Activated gamma-delta T cell (primary cell): ENCODE data around the gene MACROD2.

Experiments
- DNase-seq: peaks from one replicate; lab custom pipeline; 2025; lab: John Stamatoyannopoulos, UW

Gene MACROD2

DNA sequence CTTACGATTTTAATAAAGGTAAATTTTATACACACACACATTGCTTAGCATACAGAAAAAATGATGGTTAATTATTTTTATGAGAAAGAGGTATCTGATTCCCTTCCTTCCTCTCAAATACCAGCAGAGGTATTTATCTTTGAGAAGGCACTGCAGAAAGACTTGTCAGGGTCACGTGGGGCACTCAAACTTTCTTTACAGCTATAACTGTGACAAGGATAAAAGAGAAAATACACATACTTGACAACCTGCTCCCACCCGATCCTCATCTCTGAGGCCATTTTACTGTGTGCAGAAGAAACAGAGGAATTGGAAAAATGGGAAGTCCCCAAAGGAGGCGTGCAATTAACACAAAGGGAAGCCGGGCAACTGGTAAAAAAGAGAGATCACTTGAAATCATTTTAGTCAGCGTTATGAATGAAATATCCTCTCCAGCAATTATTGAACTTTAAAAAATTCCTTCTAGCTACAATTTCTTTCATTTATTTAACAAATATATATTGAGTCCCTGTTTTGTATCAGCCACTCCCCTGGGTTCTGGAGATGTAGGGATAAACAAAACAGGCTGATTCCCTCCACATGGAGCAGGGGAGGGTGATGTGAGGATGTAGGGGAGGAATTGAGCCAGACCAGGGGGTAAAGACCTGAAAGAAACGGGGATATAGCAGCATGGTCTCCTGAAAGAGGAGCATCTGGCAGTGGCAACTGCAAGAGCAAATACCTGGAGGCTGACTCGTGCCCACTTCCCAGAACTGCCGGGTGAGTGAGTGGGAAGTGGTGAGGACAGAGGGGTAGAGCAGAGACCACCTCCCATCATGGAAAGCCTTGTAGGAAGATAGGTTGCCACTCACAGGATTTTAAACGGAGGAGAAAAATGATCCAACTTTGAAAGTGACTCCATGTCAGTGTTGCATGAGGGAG is 2067.6 kb downstream of the MACROD2 start:
- no peak for DNase-seq

DNA sequence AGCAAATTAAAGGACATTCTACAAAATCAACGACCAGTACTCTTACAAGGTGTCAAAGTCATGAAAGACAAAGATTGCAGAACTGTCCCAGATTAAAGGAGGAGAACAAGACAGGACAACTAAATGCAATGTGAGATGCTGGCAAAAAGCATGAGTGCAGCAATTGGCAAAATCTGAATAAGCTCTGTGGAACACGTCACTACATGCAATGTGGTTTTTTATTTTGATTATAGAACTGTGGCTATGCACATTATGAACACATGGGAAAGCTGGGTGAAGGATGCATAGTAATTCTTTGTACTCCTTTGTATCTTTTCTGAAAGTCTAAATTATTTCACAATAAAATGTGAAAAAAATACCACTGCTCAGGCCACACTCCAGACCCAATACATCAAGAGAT is 2068.6 kb downstream of the MACROD2 start:
- DNase-seq: no peak

DNA sequence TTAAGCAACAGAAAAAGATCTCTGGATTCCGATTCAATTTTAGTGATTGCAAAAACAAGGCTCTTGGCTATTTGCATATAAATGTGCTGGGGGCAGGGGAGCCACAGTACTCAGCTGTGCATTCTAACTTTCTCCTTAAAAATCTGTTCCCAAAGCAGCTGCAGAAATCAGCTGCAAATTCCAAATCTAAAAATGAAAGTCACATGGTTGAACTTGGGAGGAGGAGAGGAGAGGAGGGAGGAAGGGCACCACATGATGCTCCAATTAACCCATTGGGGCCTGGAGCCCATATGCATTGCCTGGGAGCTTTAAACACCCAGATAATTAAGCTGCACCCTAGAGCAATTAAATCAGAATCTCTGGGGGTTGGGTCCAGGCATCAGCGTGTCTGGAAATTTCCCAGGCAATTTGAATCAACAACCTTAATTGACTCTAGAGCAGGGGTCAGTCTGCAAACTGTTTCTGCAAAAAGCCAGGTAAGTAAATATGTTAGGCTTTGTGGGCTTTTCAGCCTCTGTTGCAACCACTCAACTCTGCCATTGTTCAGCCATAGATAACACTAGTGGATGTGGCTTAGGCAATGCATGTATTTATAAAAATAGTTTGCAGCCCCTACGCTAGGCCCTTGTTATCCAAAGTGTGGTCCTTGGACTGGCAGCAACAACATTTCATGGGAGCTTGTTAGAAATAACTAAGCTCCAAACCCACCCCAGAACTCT is 2069.8 kb downstream of the MACROD2 start:
- DNase-seq: no peak

DNA sequence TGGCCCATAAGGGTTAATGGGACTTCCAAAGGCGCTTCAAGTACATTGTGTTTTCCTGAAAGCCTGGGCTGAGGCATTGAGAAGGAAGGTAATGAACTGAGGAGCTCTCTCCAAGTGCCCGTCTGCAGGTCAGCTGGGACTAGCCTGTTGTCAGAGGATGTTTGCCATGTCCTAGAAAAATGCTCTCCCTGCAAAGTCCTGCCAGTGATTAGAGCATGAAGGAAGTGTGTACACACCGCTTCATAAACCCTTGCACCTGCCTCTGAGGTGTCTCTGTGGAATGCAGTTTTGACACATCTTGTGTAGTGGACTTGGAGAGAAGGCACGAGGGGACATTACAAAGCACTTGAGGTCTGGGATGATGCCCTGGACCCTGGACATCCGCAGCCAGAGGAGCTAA is 2071.3 kb downstream of the MACROD2 start:
- DNase-seq: no peak

DNA sequence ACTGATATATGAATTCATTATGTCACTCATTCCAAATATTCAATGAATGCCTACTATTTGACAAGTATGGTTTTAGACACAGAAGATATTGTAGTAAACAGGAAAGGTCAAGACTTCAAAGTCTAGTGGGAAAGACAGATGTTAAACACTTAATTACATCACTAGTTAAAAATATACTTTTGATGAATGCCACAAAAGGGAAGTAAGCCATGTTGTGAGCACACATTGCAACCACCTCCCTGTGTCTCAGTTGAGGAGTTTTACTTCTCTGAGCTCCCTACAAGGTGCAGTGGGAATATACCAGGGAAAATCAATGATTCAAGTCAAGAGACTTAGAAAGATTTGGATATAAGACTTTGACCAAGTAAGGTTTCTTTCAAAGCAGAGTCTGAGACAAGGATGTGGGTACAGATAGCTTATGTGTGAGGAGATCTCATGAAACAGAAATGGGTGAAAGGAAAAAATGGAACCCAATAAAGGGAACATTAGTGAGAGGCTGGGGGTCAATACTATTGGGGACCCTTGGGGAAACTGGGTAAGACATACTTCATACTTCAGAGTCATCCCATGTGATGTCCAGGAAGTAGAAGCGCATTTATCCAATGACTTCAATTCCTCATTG is 2074.2 kb downstream of the MACROD2 start:
- no peak for DNase-seq

DNA sequence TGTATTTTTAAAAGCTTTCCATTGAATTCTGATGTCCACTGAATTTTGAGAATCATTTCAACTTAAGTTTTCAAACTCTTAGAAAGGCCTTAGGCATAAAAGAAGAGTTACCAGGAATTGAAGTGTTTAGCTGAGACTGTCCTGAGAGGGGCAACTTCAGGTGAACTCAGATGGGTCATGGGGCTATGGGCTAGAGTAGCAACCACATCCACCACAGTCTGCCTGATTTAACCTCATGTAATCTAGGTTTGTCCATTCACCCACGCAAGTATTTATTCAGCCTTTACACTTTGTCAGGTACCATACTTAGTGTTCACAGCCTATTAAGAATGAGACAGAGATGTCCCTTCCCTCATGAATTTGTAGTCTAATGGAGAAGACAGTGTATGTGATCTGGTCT is 2076.9 kb downstream of the MACROD2 start:
- no peak for DNase-seq

DNA sequence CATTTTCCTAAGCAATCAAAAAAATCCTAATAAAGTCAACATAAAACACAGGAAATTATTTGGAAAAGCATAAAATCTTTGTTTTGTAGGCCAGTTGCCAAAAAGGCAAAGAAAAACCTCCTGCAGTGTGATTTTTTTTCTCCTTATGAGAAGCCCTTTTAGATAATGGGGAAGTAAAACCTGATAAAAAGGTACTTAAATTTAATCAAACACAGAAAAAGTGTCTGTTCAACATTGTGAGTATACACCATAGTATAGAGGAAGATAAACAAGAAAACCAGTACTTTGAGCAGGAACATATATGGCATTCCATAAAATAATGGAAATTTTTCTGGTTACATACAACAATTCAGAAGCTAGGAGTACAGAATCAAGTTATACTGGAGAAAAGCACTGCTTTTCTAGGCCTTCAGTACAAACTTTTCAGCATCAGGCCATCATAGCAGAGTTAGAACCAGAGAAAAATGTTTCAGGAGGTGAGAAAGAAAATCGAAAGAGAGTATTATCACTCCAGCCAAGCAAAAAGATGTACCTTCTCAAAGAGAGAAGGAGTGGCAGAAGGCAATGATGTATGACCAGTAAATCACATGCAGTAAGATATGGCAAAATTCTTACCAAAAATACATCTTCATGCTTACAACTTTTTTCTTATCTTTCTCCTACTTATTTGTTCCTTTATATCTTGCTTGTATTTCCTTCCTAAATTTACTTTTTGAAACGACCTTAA is 2083.0 kb downstream of the MACROD2 start:
- no peak for DNase-seq

DNA sequence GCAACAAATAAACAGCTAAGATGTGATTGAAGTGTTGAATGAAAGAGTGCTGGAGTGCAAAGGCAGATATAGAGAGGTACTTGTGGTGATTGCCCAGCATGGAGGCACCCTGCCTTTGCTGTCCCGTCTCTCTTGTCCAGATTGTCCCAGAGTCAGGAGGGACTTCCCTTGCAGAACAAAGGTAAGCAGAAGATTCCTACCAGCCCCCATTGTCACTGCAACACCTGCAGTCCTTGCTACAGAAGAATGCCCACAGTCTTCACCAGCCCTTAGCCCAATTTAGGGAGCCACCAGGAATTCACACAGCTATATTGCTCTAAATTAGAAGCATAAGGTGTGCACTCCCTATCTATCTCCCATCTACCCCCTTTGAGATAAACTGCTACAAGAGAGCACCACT is 2086.1 kb downstream of the MACROD2 start:
- DNase-seq: no peak

DNA sequence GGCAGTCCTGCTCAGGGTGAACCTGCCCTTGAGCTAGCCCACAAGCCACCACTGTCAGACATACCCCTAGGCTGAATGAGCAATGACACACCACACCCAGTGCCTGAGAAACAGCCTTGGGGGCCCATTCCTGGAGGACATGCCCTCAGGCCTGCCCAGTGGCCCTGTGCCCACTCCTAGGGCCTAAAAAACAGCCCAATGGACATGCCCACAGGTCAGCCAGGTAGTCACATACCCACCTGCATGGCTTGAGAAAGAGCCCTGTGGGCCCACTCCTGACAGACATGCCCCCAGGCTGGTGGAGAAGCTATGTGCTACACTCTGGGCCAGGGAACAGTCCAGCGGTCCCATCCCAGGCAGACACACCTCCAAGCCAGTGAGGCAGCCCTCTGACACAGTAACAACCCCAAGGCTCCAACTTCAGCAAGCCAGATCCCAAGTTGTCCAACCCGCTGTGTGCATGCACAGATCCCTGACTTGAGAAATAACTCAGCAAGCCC is 2086.8 kb downstream of the MACROD2 start:
- DNase-seq: no peak

DNA sequence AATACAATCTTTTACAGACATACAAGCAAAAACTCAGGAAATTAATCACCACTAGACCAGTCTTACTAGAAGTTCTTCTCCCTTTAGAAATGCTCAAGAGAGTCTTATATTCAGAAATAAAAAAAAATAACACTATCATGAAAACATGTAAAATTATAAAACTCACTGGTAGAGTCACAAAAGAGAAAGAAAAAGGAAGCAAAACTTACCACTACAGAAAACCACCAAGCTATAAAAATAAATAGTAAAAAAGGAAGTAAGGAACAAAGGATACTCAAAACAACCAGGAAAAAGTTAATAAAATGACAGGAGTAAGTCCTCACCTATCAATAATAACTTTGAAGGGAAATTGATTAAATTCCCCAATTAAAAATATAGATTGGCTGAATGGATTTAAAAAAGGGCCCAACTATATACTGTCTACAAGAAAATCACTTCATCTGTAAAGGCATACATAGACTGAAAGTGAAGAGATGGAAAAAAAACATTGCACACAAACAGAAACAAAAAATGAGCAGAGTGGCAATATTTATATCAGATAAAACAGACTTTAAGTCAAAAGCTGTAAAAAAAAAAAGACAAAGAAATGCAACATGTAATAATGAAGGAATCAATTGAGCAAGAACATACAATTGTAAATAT is 2088.4 kb downstream of the MACROD2 start:
- no peak for DNase-seq

DNA sequence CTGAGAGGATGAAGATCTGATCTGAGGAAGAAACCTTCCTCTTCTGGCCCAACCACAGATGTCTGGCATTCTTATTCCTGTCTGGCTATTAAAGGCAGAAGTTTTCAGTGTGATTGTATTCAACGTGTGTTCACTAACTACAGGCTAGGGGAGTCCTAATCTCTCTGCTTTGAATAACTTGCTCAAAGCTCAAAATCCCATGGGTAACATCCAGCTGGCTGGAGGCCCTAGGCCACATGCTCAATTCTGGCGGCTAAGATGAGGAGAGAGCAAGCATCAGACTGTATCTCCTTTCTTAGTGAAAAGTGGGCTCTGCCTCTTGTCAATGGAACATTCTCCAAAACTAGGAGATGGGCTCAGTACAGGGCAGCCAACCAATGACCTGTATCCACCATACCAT is 2099.9 kb downstream of the MACROD2 start:
- no peak for DNase-seq

DNA sequence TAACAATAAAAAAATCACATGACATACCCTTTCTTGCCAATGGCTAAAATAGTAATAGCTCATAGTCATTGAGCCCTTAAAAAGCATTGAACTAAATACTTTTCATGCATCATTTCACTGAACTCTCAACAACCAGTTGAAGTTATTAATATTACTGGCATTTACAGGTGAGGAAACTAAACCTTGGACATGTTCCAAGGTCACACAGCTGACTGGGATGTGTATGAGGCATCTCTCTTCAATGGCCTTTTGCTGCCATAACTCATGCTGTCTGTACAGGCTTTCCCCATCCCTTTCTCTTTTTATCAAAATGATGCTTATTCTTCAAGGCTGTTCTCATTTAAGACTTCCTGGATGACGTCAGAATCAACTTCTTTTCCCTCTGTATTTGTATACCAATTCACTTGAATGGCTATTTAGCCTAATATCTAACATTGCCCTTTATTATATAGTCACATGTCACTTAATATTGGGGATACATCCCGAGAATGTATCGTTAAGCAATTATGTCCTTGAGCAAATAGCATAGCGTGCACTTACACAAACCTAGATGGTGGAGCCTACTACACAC is 2101.5 kb downstream of the MACROD2 start:
- DNase-seq: no peak

DNA sequence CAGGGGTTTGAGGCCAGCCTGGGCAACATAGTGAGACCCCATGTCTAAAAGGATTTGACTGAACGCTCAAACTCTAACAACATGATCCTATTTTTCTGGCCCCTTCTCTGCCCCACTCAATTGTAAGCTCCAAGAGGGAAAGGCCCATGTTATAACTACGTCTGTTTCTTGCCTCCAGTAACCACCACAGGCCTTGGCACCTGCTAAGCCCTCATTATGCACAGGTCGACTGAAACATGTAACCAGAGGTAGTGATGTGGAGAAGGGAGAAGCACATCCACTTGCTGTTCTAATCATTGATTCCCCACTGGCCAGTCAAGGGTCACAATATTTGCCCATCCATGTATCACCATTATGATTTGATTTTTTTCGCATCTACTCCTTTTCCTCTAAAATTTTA is 2102.5 kb downstream of the MACROD2 start:
- no peak for DNase-seq

DNA sequence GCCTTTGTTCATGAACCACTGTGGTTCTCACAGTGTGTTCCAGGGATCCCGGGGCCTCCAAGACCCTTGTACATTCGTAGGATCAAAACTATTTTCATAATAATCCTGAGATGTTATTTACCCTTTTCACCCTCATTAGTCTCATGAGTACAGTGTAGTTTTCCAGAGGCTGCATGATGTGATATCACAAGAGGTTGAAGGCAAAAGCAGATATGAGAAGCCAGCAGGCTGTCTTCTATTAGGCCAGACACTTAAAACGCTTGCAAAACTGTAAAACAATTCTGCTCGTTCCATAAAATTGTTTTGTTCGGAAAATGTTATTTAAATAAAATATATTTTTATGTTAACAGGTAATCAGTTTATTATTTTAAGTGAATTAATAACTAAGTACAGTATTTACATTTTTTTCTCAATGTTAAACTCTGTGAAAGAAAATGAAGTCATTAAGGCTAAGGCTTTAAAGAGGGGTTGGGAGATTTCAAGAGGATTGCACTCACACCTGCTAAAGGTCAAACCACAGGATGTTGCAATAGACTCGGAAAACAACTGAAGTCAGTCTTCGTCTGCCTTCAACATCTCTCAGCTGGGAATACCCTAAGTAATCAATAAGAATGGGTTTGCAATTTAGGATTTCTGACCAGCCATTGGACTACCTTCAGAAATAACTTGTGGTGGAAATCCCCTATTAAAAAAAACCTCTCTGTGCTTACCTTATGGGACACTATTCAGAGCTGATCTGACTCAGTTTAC is 2103.7 kb downstream of the MACROD2 start:
- no peak for DNase-seq

DNA sequence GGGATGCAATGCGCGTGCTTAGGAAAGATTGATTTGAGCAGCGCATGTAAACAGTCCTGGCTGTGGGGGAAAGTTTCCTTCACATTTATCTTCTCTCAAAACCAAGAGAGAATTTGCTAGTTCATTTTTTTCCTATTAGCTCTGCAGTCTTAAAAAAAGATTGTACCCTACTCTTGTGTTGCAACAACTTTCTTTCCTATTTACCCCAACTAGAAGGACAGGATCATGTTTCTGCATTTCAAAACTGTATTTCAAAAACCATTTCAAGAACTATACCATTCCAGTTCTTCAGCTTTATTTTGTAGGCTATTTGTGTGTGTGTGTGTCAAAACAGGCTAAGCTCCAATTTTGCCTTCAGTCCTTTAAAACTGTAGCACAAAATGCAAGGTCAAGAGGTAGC is 2104.8 kb downstream of the MACROD2 start:
- no peak for DNase-seq

DNA sequence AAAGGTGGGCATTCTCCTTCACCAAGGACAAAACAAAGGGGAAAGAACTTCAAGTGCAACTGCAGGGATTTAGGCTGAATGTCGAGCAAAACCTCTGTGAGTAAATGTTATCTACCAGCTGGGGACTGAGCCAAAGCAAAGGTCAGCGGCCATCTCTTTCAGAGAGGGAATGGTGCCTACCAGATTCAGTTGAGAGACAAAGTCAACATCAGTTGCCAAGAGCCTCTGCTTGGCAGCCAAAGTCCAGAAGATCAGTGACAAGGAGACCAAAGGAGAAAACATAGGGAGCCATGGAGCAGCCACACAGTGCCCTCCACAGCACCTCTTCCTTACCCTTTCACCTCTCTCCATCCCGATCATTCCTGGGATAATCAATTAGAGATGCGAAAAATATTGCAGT is 2105.5 kb downstream of the MACROD2 start:
- DNase-seq: no peak
